Posterior cingulate gyrus (tissue), 11 donors: ENCODE data around the gene S100P.

ENCODE experiments used
- DNase-seq, 10 donors: peaks; one replicate each; pipeline versions ENCODE4 v3.0.0 to v3.0.0-alpha.2; 2020 to 2021; ENCODE audit warnings: mixed read lengths in 3 of 10
- intact Hi-C: fragments of 100-400 bp; cut with DNase I; formaldehyde crosslinking; loops from one replicate; pipeline ENCODE4 v1.15.1; 2023

Gene S100P

GRCh38 chr4:6740347-6740746, 46.7 kb downstream of the S100P start:
- DNase-seq: peak in 1 of 10 donors; percentile 3
- intact Hi-C loops: no loop called here

GRCh38 chr4:6742507-6742906, 48.8 kb downstream of the S100P start:
- no peak for DNase-seq
- intact Hi-C loops: no loop called here

GRCh38 chr4:6742989-6743388, 49.3 kb downstream of the S100P start:
- intact Hi-C loops: no loop called here
- DNase-seq: peak in 1 of 10 donors; percentile 2
